Activated T-helper 1 cell treated with Interleukin-2 at 50 U/mL for 16 hours (primary cell): ENCODE measurements around the gene SHH.
"Not testable (repeated sequence)": the region's sequence is repeated elsewhere in the genome, so short reads cannot be mapped to it uniquely, and the experiment has no call there.

ENCODE experiments used
- DNase-seq: peaks from one replicate; pipeline ENCODE4 v3.0.0-alpha.2; 2020; ENCODE audit warnings: low read depth

The SHH gene

DNA sequence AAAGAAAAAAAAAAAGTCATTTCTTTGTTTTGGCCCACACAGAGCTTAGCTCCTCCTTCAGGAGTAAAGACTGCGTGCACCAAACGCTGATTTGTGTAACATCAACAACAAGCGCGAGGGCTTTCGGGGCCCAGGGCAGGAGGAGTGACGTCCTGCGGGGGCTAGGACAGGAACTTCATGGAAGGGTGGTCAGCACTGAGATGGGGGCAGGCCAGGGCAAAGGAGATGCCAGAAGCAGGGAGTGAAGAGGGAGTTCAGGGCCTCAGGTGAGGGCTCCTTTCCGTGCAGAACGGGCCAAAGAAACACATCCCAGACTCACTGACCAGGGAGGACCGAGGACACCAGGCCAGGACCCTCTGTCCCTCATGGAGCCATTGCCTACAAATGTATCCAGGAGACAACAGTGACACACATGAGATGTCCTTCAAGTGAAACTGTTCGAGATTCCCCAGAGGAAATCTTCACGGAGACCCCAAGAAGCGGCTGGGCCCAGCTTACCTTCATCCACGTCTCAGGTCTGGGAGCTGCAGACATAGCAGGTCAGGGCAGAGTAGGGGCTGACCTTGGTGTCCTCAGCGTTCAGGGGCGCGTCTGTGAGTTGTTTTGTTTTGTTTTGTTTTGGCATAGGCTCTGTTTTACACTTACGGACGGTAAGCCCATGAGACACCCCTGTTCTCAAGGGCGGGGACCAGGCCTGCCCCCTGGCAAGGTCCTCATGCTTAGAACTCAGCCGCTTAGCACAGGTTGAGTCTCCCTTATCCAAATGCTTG lies 30.4 kb upstream of the SHH start:
- DNase-seq: no peak

- no peak for DNase-seq
Observed at GRCh38 chr7:155840909-155841308, 28.6 kb upstream of the SHH start.

DNA sequence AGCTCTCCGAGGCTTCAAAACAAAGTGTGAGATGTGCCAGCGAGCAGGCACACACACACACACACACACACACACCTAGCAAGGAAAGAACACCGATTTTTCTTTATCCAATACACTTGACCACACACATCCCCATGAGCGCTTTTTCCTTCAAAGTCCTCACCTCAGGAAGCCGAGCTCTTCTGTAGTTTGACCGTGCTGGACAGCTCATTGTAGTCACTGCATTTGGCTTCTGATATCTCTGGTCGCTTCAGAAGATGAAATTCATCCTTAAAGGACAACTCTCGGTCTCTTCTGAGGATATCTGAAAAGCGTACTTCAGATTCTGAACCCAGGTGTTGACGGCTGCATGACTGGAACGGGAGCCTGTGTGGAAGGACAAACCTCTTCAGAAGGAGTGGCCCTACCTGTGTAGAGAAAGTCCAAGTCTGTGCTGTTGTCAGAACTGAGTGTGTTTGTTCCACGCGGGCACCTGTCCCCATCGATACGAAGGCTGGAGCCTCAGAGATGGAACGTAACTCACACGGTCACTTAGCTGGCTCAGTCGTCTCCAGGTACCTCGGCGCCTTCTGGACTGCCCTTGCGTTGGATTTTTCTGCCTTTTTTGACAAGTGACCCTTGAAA lies 28.1 kb upstream of the SHH start:
- DNase-seq: no peak

- DNase-seq: no peak
Observed at GRCh38 chr7:155839461-155839860, 27.2 kb upstream of the SHH start.

DNA sequence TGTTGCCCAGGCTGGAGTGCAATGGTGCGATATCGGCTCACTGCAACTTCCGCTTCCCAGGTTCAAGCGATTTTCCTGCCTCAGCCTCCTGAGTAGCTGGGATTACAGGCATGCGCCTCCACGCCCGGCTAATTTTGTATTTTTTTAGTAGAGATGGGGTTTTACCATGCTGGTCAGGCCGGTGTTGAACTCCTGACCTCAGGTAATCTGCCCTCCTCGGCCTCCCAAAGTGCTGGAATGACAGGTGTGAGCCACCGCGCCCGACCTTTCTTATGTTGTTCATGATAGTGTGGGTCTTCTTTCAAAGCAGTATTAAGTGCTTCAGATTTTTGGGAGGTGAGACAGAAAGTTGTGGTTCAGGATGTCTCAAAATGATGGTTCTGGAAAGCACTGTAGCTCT lies 26.0 kb upstream of the SHH start:
- DNase-seq: not testable (repeated sequence)

- no peak for DNase-seq
Observed at GRCh38 chr7:155837126-155837479, 24.8 kb upstream of the SHH start.

GRCh38 chr7:155836216-155837125 lies 24.2 kb upstream of the SHH start:
- no peak for DNase-seq

GRCh38 chr7:155835446-155836215 lies 23.4 kb upstream of the SHH start:
- no peak for DNase-seq

DNA sequence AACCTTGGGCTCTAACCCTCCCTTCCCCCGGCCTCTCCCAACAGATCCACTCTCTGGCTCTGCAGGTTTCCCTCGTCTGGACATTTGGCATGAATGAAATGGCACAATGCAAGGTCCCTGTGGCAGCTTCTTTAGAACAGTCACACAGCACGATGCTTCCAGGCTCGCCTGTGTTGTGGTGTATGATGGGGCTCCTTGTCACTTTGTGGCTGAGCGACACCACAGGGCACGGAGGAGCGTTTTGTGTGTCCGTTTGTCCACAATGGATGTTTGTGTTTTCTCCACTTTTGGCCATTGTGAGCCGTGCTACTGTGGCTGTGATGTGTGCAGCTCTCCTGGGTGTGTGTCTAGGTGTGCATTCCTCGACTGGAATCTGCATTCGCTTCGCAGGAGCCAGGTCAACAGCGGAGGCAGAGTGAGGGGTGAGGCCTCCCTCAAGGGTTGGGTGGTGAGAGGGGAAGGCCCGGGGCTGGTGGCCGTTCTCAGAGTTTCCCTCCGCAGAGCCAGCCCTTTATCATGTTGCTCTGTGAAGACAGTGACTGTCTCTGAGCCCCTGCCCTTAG lies 22.3 kb upstream of the SHH start:
- no peak for DNase-seq

GRCh38 chr7:155833651-155834050 lies 21.4 kb upstream of the SHH start:
- DNase-seq: no peak

DNA sequence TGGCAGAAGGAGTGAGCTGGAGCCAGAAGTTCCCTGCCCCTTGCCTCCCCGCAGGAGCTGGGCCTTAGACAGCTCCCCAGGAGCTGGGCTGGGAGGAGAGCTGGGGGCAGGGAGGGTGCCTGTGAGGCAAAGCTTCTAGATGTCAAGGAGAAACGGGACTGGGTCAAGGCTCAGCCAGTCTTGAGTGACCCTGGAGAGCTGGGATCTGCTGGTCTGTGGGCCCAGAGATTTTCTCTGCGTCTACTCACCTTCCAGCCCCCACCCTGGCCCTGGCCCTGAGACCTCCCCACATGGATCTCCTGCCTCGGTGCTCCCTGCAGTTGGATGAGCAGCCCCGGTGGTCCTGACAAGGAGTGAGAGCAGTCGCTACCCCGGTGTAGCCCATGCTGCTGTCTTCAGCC lies 20.3 kb upstream of the SHH start:
- no peak for DNase-seq

GRCh38 chr7:155831807-155832524 lies 19.7 kb upstream of the SHH start:
- no peak for DNase-seq

DNA sequence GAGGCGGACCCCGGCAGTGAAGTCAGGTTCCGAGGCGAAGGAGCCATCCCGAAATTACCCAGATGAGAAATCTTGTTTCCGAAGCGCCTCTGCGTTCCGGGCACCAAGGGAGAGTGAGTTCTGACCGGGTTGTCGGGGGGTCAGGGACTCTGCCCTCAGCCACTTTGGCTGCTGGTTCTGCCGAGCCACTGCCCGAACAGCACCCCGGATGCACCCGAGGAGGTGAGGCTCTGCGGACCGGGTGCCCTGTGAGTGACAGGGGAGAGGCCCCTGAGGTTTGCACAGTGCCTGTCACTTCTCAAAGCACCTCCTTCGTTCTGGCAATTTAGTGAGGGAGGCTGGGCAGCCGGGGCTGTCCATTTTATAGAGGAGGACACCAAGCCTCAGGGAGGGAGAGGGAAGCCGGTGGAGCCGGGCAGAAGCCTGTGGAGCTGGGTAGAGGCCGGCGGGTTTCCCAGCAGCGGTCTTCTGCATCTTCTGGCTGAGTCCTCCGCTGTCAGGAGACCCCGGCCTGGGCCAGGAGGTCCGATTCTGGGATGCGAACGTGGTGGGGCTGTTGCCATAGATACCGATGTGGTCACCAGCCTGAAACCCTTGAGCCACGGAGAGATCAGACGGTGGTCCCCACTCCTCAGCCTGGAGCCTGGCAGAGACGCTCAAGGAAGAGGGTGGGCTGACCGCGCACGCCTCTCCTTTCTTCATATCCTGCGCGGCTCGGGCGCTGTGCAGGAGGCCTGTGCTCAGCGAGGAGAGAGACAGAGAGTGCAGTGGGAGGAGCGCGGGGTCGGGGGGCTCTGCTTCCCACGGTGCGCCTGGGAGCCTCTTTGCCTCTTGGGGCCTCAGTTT lies 18.9 kb upstream of the SHH start:
- no peak for DNase-seq

DNA sequence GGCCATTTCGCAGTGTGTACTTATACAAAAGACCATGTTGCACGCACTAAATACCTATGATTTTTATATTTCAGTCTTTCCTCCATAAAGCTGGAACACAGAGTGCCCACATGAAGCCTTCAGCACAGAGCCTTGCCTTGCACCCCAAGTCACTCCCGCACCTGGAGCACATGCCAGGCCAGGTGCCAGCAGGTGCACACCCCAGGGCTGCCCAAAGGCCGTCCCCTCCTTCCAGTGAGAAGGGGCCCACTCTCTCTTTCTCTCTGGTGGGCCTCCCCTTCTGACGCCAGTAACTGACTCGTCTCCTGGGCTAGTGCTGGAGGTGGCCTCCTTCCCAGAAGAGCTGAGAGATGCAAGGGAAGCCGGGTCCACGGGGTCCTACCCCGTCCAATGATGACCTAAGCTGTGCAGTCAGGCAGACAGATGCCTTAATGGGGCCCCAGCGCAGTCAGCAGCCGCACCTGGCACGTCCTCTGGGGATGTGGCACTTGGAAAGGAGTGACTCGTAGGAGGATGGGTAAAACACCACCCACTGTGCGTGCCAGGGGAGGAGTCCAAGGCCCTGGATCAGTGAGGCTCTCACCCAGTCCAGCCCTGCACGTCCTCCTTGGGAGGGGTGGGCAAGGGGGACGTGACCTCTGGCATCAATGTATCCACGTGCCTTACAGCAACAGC lies 17.7 kb upstream of the SHH start:
- DNase-seq: no peak

GRCh38 chr7:155825336-155825735 lies 13.1 kb upstream of the SHH start:
- DNase-seq: no peak

- DNase-seq: no peak
Observed at GRCh38 chr7:155824227-155824886, 12.1 kb upstream of the SHH start.

- DNase-seq: no peak
Observed at GRCh38 chr7:155821851-155822250, 9.6 kb upstream of the SHH start.

- no peak for DNase-seq
Observed at GRCh38 chr7:155820788-155821187, 8.5 kb upstream of the SHH start.

- no peak for DNase-seq
Observed at GRCh38 chr7:155820246-155820645, 8.0 kb upstream of the SHH start.
